ENCODE measurements around the gene ZNF641.

Gene ZNF641

GRCh38 chr12:48374164-48374563 is 23.4 kb upstream of the ZNF641 start:
- Histone ChIP-seq H3K9me3 (ENCODE audit: insufficient read depth, low read depth, low read length) (no peaks in the 10 kb centered on the region), H2AFZ (ENCODE audit: insufficient read depth, low read length, poor library complexity) (no peak overlapping the region), H2BK120ac (ENCODE audit: insufficient read depth, low read length, poor library complexity) (no peak overlapping the region)

GRCh38 chr12:48366131-48366530 is 15.4 kb upstream of the ZNF641 start:
- Histone ChIP-seq H3K4me3 (ENCODE audit: low read depth, low read length) (no peak overlapping the region), H4K91ac (ENCODE audit: low read depth, low read length) (no peak overlapping the region), H3K27me3 (ENCODE audit: insufficient read depth, low read length) (no peaks in the 10 kb centered on the region), H3K4me1 (ENCODE audit: control insufficient read depth in 1 of 2, insufficient read depth in 2 of 2, low read length in 2 of 2) (no peaks in the 10 kb centered on the region), H2AK5ac (ENCODE audit: low read length) (no peak overlapping the region), H3K9me3 (ENCODE audit: insufficient read depth, low read depth, low read length) (peaks cover 3% of the 10 kb centered on the region), H3K79me1 (ENCODE audit: low read length) (no peaks in the 10 kb centered on the region), H3K79me2 (ENCODE audit: control insufficient read depth, insufficient read depth, low read length, poor library complexity) (no peaks in the 10 kb centered on the region), H3K9ac (ENCODE audit: low read length) (no peak overlapping the region), H2BK5ac (ENCODE audit: low read depth, low read length, poor library complexity) (no peak overlapping the region), H3K27ac (ENCODE audit: low read depth, low read length) (no peak overlapping the region), H3K23ac (ENCODE audit: low read length) (no peak overlapping the region), H3K18ac (ENCODE audit: low read length) (no peak overlapping the region), H2BK120ac (ENCODE audit: insufficient read depth, low read length, poor library complexity) (no peak overlapping the region), H3K4ac (ENCODE audit: low read depth, low read length) (no peak overlapping the region), H2AFZ (ENCODE audit: insufficient read depth, low read length, poor library complexity) (no peak overlapping the region), H3K14ac (ENCODE audit: low read length) (no peak overlapping the region), H3K36me3 (ENCODE audit: control insufficient read depth in 1 of 2, insufficient read depth in 2 of 2, low read length in 2 of 2) (no peaks in the 10 kb centered on the region), H2BK12ac (ENCODE audit: low read length) (no peak overlapping the region), H4K8ac (ENCODE audit: low read depth, low read length) (no peak overlapping the region), H4K12ac (ENCODE audit: low read depth, low read length) (no peak overlapping the region), H3K4me2 (ENCODE audit: low read length) (no peak overlapping the region)
- no peak for DNase-seq
- WGBS (ENCODE audit: extremely low coverage, insufficient coverage, insufficient read length): no CpG with 5 or more reads among the region's 2 CpGs

More at GRCh38 chr12:48374164-48374563, 23.4 kb upstream of the ZNF641 start:
- H3K27me3 ChIP-seq (ENCODE audit: insufficient read depth, low read length): no peaks in the 10 kb centered on the region
- H3K36me3 ChIP-seq (ENCODE audit: control insufficient read depth in 1 of 2, insufficient read depth in 2 of 2, low read length in 2 of 2): no peaks in the 10 kb centered on the region
- H3K4me3 ChIP-seq (ENCODE audit: low read depth, low read length): no peak overlapping the region
- no peak overlapping the region for H2BK5ac ChIP-seq (ENCODE audit: low read depth, low read length, poor library complexity)
- no peak overlapping the region for H2BK12ac ChIP-seq (ENCODE audit: low read length)
- H3K9ac ChIP-seq (ENCODE audit: low read length): no peak overlapping the region
- H3K79me2 ChIP-seq (ENCODE audit: control insufficient read depth, insufficient read depth, low read length, poor library complexity): no peaks in the 10 kb centered on the region
- H4K8ac ChIP-seq (ENCODE audit: low read depth, low read length): no peak overlapping the region
- H3K4me2 ChIP-seq (ENCODE audit: low read length): no peak overlapping the region
- no peaks in the 10 kb centered on the region for H3K4me1 ChIP-seq (ENCODE audit: control insufficient read depth in 1 of 2, insufficient read depth in 2 of 2, low read length in 2 of 2)
- H3K4ac ChIP-seq (ENCODE audit: low read depth, low read length): no peak overlapping the region
- H3K14ac ChIP-seq (ENCODE audit: low read length): no peak overlapping the region
- no peak for DNase-seq
- no peak overlapping the region for H3K18ac ChIP-seq (ENCODE audit: low read length)
- no peak overlapping the region for H2AK5ac ChIP-seq (ENCODE audit: low read length)
- H4K12ac ChIP-seq (ENCODE audit: low read depth, low read length): no peak overlapping the region
- H3K23ac ChIP-seq (ENCODE audit: low read length): no peak overlapping the region
- no peak overlapping the region for H4K91ac ChIP-seq (ENCODE audit: low read depth, low read length)
- no peak overlapping the region for H3K27ac ChIP-seq (ENCODE audit: low read depth, low read length)
- H3K79me1 ChIP-seq (ENCODE audit: low read length): no peaks in the 10 kb centered on the region

- H2BK5ac ChIP-seq (ENCODE audit: low read depth, low read length, poor library complexity): no peak overlapping the region
Measured at GRCh38 chr12:48361664-48362339, 11.1 kb upstream of the ZNF641 start.

GRCh38 chr12:48358937-48359513 is 8.3 kb upstream of the ZNF641 start:
- H3K9ac ChIP-seq (ENCODE audit: low read length): no peak overlapping the region
- H3K18ac ChIP-seq (ENCODE audit: low read length): no peak overlapping the region
- H3K4me3 ChIP-seq (ENCODE audit: low read depth, low read length): no peak overlapping the region
- H3K14ac ChIP-seq (ENCODE audit: low read length): no peak overlapping the region
- H3K79me2 ChIP-seq (ENCODE audit: control insufficient read depth, insufficient read depth, low read length, poor library complexity): no peaks in the 10 kb centered on the region
- no peak overlapping the region for H2BK120ac ChIP-seq (ENCODE audit: insufficient read depth, low read length, poor library complexity)
- H3K4me1 ChIP-seq (ENCODE audit: control insufficient read depth in 1 of 2, insufficient read depth in 2 of 2, low read length in 2 of 2): no peaks in the 10 kb centered on the region
- H4K12ac ChIP-seq (ENCODE audit: low read depth, low read length): no peak overlapping the region
- no peaks in the 10 kb centered on the region for H3K79me1 ChIP-seq (ENCODE audit: low read length)
- H2BK12ac ChIP-seq (ENCODE audit: low read length): no peak overlapping the region
- no peak overlapping the region for H4K91ac ChIP-seq (ENCODE audit: low read depth, low read length)
- H3K4me2 ChIP-seq (ENCODE audit: low read length): no peak overlapping the region
- H3K9me3 ChIP-seq (ENCODE audit: insufficient read depth, low read depth, low read length): no peaks in the 10 kb centered on the region
- H4K8ac ChIP-seq (ENCODE audit: low read depth, low read length): no peak overlapping the region
- H3K4ac ChIP-seq (ENCODE audit: low read depth, low read length): no peak overlapping the region
- H2AK5ac ChIP-seq (ENCODE audit: low read length): no peak overlapping the region
- no peak for DNase-seq
- no peak overlapping the region for H3K23ac ChIP-seq (ENCODE audit: low read length)
- no peaks in the 10 kb centered on the region for H3K36me3 ChIP-seq (ENCODE audit: control insufficient read depth in 1 of 2, insufficient read depth in 2 of 2, low read length in 2 of 2)
- WGBS (ENCODE audit: extremely low coverage, insufficient coverage, insufficient read length): no CpG with 5 or more reads among the region's 7 CpGs
- no peak overlapping the region for H2BK5ac ChIP-seq (ENCODE audit: low read depth, low read length, poor library complexity)
- no peak overlapping the region for H2AFZ ChIP-seq (ENCODE audit: insufficient read depth, low read length, poor library complexity)
- no peaks in the 10 kb centered on the region for H3K27me3 ChIP-seq (ENCODE audit: insufficient read depth, low read length)
- H3K27ac ChIP-seq (ENCODE audit: low read depth, low read length): no peak overlapping the region

More at GRCh38 chr12:48361664-48362339, 11.1 kb upstream of the ZNF641 start:
- Histone ChIP-seq H3K14ac (ENCODE audit: low read length) (no peak overlapping the region), H2AFZ (ENCODE audit: insufficient read depth, low read length, poor library complexity) (no peak overlapping the region), H3K18ac (ENCODE audit: low read length) (no peak overlapping the region), H4K12ac (ENCODE audit: low read depth, low read length) (no peak overlapping the region), H4K91ac (ENCODE audit: low read depth, low read length) (no peak overlapping the region), H3K79me1 (ENCODE audit: low read length) (no peaks in the 10 kb centered on the region), H3K9ac (ENCODE audit: low read length) (no peak overlapping the region), H3K4ac (ENCODE audit: low read depth, low read length) (no peak overlapping the region), H2BK12ac (ENCODE audit: low read length) (no peak overlapping the region), H3K79me2 (ENCODE audit: control insufficient read depth, insufficient read depth, low read length, poor library complexity) (no peaks in the 10 kb centered on the region), H3K9me3 (ENCODE audit: insufficient read depth, low read depth, low read length) (no peaks in the 10 kb centered on the region), H3K4me2 (ENCODE audit: low read length) (no peak overlapping the region), H3K36me3 (ENCODE audit: control insufficient read depth in 1 of 2, insufficient read depth in 2 of 2, low read length in 2 of 2) (no peaks in the 10 kb centered on the region), H3K27ac (ENCODE audit: low read depth, low read length) (no peak overlapping the region), H2AK5ac (ENCODE audit: low read length) (no peak overlapping the region), H4K8ac (ENCODE audit: low read depth, low read length) (no peak overlapping the region), H3K4me3 (ENCODE audit: low read depth, low read length) (no peak overlapping the region), H2BK120ac (ENCODE audit: insufficient read depth, low read length, poor library complexity) (no peak overlapping the region), H3K4me1 (ENCODE audit: control insufficient read depth in 1 of 2, insufficient read depth in 2 of 2, low read length in 2 of 2) (no peaks in the 10 kb centered on the region), H3K27me3 (ENCODE audit: insufficient read depth, low read length) (no peaks in the 10 kb centered on the region), H3K23ac (ENCODE audit: low read length) (no peak overlapping the region)
- DNase-seq: no peak
- WGBS (ENCODE audit: extremely low coverage, insufficient coverage, insufficient read length): no CpG with 5 or more reads among the region's 2 CpGs
